ENCODE results near the gene PFKL. TPM values are rescaled to one million over a fixed set of nuclear protein-coding genes. Genes with fewer than 3 reads are reported as not detected.

Gene PFKL
- polyA plus RNA-seq, 1 donor, result 160 TPM

GRCh38 chr21:44345495-44345894, 45.6 kb downstream of the PFKL start:
- Histone ChIP-seq H3K4me1 (ENCODE audit: control insufficient read depth, insufficient read depth, low read length) (peaks cover 3% of the 10 kb centered on the region), H3K9me3 (ENCODE audit: control insufficient read depth, low read depth, low read length) (no peaks in the 10 kb centered on the region), H3K27me3 (ENCODE audit: control insufficient read depth, insufficient read depth, low read length) (peaks cover 26% of the 10 kb centered on the region), H3K27ac (ENCODE audit: low read length) (no peak overlapping the region), H3K36me3 (ENCODE audit: control insufficient read depth, insufficient read depth, low read length) (no peaks in the 10 kb centered on the region), H3K4me3 (ENCODE audit: low read length) (no peak overlapping the region)
- DNase-seq, result no peak
- WGBS (ENCODE audit: insufficient coverage, low lambda C conversion rate), result no CpG with 5 or more reads among the region's 11 CpGs

DNA sequence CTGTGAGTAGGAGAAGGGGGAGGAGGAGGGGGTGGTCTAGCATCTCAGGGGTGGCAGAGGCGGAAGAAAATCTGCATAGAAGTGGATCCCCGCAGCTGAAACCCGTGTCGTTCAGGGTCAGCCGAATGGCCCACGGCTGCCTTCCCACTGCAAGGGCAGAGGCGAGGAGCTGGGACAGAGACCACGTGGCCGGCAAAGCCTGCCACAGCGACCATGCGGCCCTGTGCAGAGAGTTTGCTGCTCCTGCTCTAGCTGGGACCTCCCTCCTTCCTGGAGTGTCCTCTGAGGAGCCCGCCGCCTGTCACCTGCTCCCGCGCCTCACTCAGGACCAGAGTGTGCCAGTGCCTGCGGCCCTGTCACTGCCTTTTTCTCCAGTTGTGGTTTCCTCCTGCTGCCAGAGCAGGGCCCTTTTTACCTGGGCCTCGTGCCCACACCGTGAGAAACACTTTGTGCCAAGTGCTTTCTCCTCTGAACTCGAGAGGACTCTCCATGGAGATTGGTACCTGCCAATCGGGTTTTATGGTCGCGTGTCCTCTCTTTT, 48.1 kb downstream of the PFKL start:
- no peak for DNase-seq
- peaks cover 43% of the 10 kb centered on the region for H3K27me3 ChIP-seq (ENCODE audit: control insufficient read depth, insufficient read depth, low read length)
- no peak overlapping the region for H3K4me3 ChIP-seq (ENCODE audit: low read length)

DNA sequence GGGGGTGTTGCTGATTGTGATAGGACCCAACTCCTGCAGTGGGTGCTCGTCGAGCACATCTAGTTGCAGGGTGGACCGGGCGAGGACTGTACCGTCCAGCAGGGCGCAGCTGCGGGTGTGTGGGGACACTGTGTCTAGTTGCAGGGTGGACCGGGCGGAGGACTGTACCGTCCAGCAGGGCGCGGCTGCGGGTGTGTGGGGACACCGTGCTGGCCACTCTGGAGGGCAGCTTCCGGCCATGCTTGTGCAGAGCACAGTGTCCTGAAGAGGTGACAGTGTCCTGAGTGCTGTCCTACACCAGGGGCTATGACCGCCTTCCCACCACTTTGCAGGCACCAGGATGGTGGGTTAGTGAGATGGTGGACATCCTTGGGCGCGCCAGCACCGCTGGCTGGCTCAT, 49.0 kb downstream of the PFKL start:
- H3K27ac ChIP-seq (ENCODE audit: low read length), result no peak overlapping the region
- peaks cover 46% of the 10 kb centered on the region for H3K27me3 ChIP-seq (ENCODE audit: control insufficient read depth, insufficient read depth, low read length)
- no peaks in the 10 kb centered on the region for H3K4me1 ChIP-seq (ENCODE audit: control insufficient read depth, insufficient read depth, low read length)
- DNase-seq, result no peak
- WGBS (ENCODE audit: insufficient coverage, low lambda C conversion rate), result no CpG with 5 or more reads among the region's 19 CpGs
- H3K9me3 ChIP-seq (ENCODE audit: control insufficient read depth, low read depth, low read length), result no peaks in the 10 kb centered on the region
- H3K36me3 ChIP-seq (ENCODE audit: control insufficient read depth, insufficient read depth, low read length), result no peaks in the 10 kb centered on the region
- no peak overlapping the region for H3K4me3 ChIP-seq (ENCODE audit: low read length)

More for the DNA sequence above, 48.1 kb downstream of the PFKL start:
- H3K27ac ChIP-seq (ENCODE audit: low read length), result no peak overlapping the region
- no peaks in the 10 kb centered on the region for H3K36me3 ChIP-seq (ENCODE audit: control insufficient read depth, insufficient read depth, low read length)
- no peaks in the 10 kb centered on the region for H3K9me3 ChIP-seq (ENCODE audit: control insufficient read depth, low read depth, low read length)
- no CpG with 5 or more reads among the region's 22 CpGs for WGBS (ENCODE audit: insufficient coverage, low lambda C conversion rate)
- H3K4me1 ChIP-seq (ENCODE audit: control insufficient read depth, insufficient read depth, low read length), result no peaks in the 10 kb centered on the region

DNA sequence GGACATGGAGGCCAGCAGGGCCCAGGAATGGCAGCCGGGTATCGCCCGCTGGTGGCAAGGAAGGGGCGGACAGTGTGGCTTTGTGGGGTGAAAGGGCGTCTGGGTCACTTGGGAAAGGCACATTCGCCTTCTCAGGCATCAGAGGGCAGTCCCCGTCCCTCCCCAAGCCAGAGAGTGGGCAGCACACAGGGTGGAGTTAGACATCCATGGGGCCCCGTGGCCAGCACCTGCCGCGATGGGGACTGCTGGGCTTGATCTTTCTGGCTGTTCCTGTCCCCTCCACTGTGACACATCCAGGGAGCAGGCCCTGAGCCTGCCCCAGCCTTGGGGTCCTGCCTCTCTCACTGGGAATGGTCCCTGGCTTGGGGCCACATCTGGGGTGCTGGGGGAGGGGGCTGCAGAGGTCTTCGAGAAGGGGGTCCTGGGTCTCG, 49.6 kb downstream of the PFKL start:
- no peak for DNase-seq
- H3K27me3 ChIP-seq (ENCODE audit: control insufficient read depth, insufficient read depth, low read length), result peaks cover 46% of the 10 kb centered on the region
- no peaks in the 10 kb centered on the region for H3K36me3 ChIP-seq (ENCODE audit: control insufficient read depth, insufficient read depth, low read length)
- H3K4me3 ChIP-seq (ENCODE audit: low read length), result no peak overlapping the region
- H3K4me1 ChIP-seq (ENCODE audit: control insufficient read depth, insufficient read depth, low read length), result no peaks in the 10 kb centered on the region
- no peaks in the 10 kb centered on the region for H3K9me3 ChIP-seq (ENCODE audit: control insufficient read depth, low read depth, low read length)
- no CpG with 5 or more reads among the region's 12 CpGs for WGBS (ENCODE audit: insufficient coverage, low lambda C conversion rate)
- no peak overlapping the region for H3K27ac ChIP-seq (ENCODE audit: low read length)

DNA sequence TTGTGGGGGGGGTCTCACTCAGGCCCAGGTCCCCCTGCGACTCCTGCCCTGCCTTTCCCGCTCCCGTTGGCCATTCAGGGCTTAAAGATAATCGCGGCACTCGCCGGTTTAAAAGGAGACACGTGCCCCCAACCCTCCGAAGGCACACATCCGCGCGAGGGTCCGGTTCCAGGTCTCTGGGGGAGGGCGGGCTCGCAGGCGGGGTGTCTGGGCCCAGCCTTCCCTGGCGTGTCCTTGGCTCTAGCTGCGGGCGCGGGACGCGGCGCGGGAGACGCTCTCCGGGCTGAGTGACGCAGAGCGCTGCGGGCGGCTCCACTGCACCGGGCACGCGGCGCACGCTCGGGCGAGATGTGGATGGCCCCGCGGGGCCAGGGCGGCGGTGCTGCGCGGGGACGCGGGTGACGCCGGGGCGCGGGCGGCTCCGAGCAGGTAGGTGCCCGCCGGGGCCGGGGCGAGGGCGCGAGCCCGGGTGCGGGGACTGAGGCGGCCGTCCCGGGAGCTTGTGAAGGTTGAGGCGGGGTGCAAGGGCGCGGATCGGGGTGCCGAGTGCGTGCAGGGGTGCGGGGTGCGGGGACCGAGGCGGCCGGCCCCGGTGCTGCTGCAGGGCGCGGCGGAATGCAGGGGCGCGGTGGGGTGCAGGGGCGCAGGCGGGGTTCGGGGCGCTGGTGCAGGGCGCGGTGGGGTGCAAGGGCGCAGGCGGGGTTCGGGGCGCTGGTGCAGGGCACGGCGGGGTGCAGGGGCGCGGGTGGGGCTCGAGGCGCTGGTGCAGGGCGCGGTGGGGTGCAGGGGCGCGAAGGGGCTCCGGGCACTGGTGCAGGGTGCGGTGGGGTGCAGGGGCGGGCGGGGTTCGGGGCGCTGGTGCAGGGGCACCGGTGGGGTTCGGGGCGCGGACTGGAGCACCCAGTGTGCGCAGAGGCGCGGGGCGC, 50.3 kb downstream of the PFKL start:
- no CpG with 5 or more reads among the region's 113 CpGs for WGBS (ENCODE audit: insufficient coverage, low lambda C conversion rate)
- Histone ChIP-seq H3K4me1 (ENCODE audit: control insufficient read depth, insufficient read depth, low read length) (no peaks in the 10 kb centered on the region), H3K27ac (ENCODE audit: low read length) (no peak overlapping the region), H3K4me3 (ENCODE audit: low read length) (no peak overlapping the region), H3K9me3 (ENCODE audit: control insufficient read depth, low read depth, low read length) (no peaks in the 10 kb centered on the region), H3K36me3 (ENCODE audit: control insufficient read depth, insufficient read depth, low read length) (no peaks in the 10 kb centered on the region), H3K27me3 (ENCODE audit: control insufficient read depth, insufficient read depth, low read length) (peaks cover 42% of the 10 kb centered on the region)
- no peak for DNase-seq

DNA sequence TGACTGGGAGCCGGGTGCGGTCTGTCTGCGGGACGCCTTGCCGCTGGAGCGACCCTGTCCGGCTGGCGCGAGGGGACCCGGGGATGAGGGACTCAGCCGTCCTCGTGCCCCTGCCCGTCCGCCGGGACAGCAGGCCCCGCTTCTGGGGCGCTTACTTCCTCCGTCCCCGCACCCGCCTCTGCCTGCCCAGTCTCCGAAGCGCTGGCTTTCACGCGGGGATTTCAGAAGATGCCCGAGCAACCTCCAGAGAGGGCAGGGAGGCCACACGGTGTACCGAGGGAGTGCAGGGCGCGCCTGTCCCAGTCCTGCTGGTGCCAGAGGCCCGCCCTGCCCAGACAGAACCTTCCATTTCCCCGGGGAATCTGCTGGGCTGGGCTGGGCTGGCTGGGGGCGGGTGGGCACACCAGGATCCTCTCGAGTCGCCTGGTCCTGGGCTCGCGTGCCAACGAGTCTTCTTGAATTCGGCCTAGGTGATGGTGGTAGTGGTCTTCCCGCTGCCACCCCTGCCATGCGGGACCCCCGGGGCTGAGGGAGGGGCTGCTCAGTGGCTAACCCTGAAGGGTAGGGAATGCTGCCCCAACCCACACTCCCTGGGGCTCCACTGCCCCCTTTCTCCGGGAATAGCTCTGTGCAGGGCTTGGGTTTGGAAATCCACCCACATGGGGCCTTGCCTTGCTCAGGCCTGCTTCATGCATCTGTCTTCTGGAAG, 51.1 kb downstream of the PFKL start:
- Histone ChIP-seq H3K36me3 (ENCODE audit: control insufficient read depth, insufficient read depth, low read length) (no peaks in the 10 kb centered on the region), H3K27me3 (ENCODE audit: control insufficient read depth, insufficient read depth, low read length) (peaks cover 41% of the 10 kb centered on the region), H3K27ac (ENCODE audit: low read length) (no peak overlapping the region), H3K4me3 (ENCODE audit: low read length) (no peak overlapping the region), H3K4me1 (ENCODE audit: control insufficient read depth, insufficient read depth, low read length) (no peaks in the 10 kb centered on the region), H3K9me3 (ENCODE audit: control insufficient read depth, low read depth, low read length) (no peaks in the 10 kb centered on the region)
- no CpG with 5 or more reads among the region's 42 CpGs for WGBS (ENCODE audit: insufficient coverage, low lambda C conversion rate)
- no peak for DNase-seq

DNA sequence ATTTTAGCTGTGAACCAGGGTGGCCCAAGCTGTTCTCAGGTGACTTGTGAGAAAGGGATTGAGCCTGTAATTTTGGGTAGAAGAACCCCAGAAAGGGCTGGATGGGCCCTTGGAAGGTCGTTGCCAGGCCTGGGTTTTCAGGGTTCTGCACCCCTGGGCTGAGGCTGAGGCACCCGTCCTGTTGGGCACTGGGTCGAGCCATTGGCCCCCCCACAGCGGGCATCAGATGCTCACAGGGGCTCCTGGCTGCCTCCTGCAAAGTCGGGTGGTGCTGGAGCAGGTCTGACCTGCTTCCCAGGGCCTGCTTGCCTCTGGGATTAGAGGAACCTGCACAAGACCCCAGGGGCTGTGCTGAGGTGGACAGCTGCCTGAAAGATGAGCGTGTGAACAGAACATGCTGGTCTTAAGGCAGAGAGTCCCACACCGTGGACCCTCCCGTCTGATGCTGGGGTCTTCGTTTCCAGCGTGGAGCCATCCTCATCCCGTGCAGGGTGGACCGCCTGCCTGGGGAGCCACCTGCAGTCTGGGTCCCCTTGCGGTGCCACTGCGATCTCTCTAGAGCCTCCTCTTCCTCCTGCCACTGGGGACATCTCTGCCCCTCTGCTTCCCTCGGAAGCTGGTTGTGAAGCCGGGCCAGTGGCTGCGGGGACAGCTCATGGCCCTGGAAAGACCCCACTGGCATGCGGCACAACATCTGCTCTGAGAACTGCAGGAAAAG, 51.8 kb downstream of the PFKL start:
- H3K9me3 ChIP-seq (ENCODE audit: control insufficient read depth, low read depth, low read length), result no peaks in the 10 kb centered on the region
- no peak for DNase-seq
- H3K36me3 ChIP-seq (ENCODE audit: control insufficient read depth, insufficient read depth, low read length), result no peaks in the 10 kb centered on the region
- no CpG with 5 or more reads among the region's 18 CpGs for WGBS (ENCODE audit: insufficient coverage, low lambda C conversion rate)
- peaks cover 41% of the 10 kb centered on the region for H3K27me3 ChIP-seq (ENCODE audit: control insufficient read depth, insufficient read depth, low read length)
- no peak overlapping the region for H3K4me3 ChIP-seq (ENCODE audit: low read length)
- no peaks in the 10 kb centered on the region for H3K4me1 ChIP-seq (ENCODE audit: control insufficient read depth, insufficient read depth, low read length)
- H3K27ac ChIP-seq (ENCODE audit: low read length), result no peak overlapping the region

DNA sequence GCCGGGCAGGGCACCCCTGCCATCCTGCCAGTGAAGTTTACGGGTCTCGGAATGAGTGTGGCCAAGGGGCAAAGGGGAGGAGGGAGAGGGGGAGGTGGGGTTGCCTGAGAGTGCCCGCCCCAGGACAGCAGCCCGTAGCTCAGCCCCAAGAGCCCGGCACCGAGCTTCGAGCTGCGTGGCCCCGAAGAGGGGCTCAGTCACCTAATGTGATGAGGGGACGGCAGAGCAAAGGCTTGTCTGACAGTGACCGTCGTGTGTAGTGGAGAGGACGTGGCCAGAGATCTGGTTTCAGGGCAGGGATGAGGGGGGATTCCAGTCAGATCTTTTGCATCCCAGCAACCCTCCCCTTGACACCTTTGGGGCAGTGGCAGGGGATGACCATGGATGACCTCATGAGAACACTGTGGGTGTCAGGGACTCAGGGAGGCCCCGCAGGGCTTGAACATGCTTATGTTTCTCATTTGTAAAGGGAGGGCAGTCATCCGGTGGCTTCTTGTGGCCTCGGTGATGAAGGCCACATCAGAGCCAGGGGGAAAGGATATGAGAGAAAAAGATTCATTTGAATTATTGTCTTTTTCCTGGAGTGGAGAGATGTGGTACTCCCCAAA, 52.5 kb downstream of the PFKL start:
- no CpG with 5 or more reads among the region's 17 CpGs for WGBS (ENCODE audit: insufficient coverage, low lambda C conversion rate)
- Histone ChIP-seq H3K36me3 (ENCODE audit: control insufficient read depth, insufficient read depth, low read length) (no peaks in the 10 kb centered on the region), H3K27me3 (ENCODE audit: control insufficient read depth, insufficient read depth, low read length) (peaks cover 41% of the 10 kb centered on the region), H3K27ac (ENCODE audit: low read length) (no peak overlapping the region), H3K4me3 (ENCODE audit: low read length) (no peak overlapping the region), H3K9me3 (ENCODE audit: control insufficient read depth, low read depth, low read length) (no peaks in the 10 kb centered on the region), H3K4me1 (ENCODE audit: control insufficient read depth, insufficient read depth, low read length) (no peaks in the 10 kb centered on the region)
- no peak for DNase-seq

DNA sequence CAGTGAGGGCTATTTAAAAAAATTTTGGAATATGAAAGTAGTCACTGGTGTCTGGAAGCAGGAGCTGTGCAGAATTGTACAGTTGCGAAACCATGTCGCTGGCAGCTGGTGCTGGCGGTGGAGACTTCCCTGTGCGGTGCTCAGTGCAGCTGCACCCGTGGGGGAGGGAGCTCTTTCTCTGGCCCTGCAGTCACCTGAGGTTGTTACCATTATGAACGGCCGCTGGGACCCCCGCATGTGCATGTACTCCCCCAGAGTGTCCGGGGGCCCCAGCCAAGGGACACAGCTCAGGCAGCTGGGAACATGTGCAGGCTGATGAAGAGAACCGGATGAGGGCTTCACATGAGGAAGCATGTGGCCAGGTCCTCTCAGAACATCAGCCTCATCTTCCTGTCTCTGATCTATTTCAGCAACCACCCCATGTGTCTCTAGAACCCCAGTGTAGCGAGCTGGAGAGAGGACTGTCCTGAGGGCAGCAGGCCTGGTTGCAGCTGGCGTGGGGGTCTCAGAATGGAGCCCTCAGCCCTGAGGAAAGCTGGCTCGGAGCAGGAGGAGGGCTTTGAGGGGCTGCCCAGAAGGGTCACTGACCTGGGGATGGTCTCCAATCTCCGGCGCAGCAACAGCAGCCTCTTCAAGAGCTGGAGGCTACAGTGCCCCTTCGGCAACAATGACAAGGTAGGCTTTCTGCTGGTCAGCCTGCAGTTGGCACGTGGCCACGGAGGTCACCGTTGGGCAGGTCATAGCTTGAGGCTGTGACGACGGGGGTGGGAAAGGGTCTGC, 53.5 kb downstream of the PFKL start, which contains the start of gene TRPM2:
TSS of gene TRPM2 (plus strand) at position 431 of the 780 bp plus-strand sequence. CDS start at position 511, 80 bp downstream.
- Histone ChIP-seq H3K4me1 (ENCODE audit: control insufficient read depth, insufficient read depth, low read length) (no peaks in the 10 kb centered on the region), H3K4me3 (ENCODE audit: low read length) (peak within 1 kb of the TSS; percentile 4), H3K9me3 (ENCODE audit: control insufficient read depth, low read depth, low read length) (no peaks in the 10 kb centered on the region), H3K27ac (ENCODE audit: low read length) (no peak within 1 kb of the TSS), H3K36me3 (ENCODE audit: control insufficient read depth, insufficient read depth, low read length) (no peaks in the 10 kb centered on the region), H3K27me3 (ENCODE audit: control insufficient read depth, insufficient read depth, low read length) (peaks cover 36% of the 10 kb centered on the region)
- WGBS (ENCODE audit: insufficient coverage, low lambda C conversion rate), result no CpG with 5 or more reads among the region's 21 CpGs
- no peak for DNase-seq
